K562 (cell line): ENCODE results near the gene NOTCH1. TPM values are rescaled to one million over a fixed set of nuclear protein-coding genes. Genes with fewer than 3 reads are reported as not detected.

Experiments used
- ATAC-seq: fragments of 200-7000 bp; cut with Tn5 transposase; 3 replicates; pipeline ENCODE4 v1.9.1; 2020; ENCODE audit warnings: moderate library complexity
- BruUV-seq: library from RNA; stranded (reverse); fragments of 400-500 nt; replicated peaks from 2 replicates; lab custom pipeline; 2021; lab: Mats Ljungman, UMichigan
- CTCF ChIA-PET: fragments of 300-600 bp; formaldehyde crosslinking; extraction: SDS; loops from one replicate; lab custom pipeline; 2021; ENCODE audit warnings: low intra/inter-chr PET ratio; lab: Yijun Ruan, JAX
- POLR2A ChIA-PET: fragments of 300-600, 350-650 bp; sonication (Branson Sonifier 250); formaldehyde crosslinking; extraction: SDS; loops from one replicate; lab custom pipeline; 2021; ENCODE audit warnings: antibody characterized with exemption, inconsistent platforms; lab: Yijun Ruan, JAX
- DNase-seq, 4 experiments: peaks; one replicate each; pipeline versions ENCODE4 v3.0.0 to v3.0.0-alpha.2; 2011 to 2018; ENCODE audit warnings: low spot score in 3 of 4, mixed read lengths in 3 of 4; ENCODE audit errors: extremely low read depth in 1 of 4
- FAIRE-seq: peaks from 2 replicates; lab custom pipeline; 2011; peaks lifted over from hg19 to GRCh38; lab: Jason Lieb, UNC
- H2AFZ ChIP-seq: 2 replicates; pipeline ENCODE4 v1.6.0; 2011; ENCODE audit warnings: low read depth, low read length, control low read depth, inconsistent platforms
- H3K27ac ChIP-seq: fragments of 200-600 bp; 3 replicates; pipeline ENCODE4 v1.8.0; 2011; ENCODE audit warnings: low read depth, mild to moderate bottlenecking, control low read depth, inconsistent platforms, low read length, moderate library complexity, mixed read lengths; ENCODE audit errors: extremely low read depth
- H3K27me3 ChIP-seq, 2 experiments: fragments of 300-600 bp in 1 of 2; 2 replicates in 1 of 2; 3 replicates in 1 of 2; pipeline versions ENCODE4 v1.6.0 to v1.8.0; 2011; ENCODE audit warnings: inconsistent platforms in 2 of 2, low read length in 2 of 2, mild to moderate bottlenecking in 1 of 2, mixed read lengths in 1 of 2, moderate library complexity in 1 of 2; ENCODE audit not compliant: control insufficient read depth in 2 of 2, insufficient read depth in 2 of 2
- H3K36me3 ChIP-seq: fragments of 300-600 bp; 3 replicates; pipeline ENCODE4 v1.8.0; 2011; ENCODE audit warnings: mild to moderate bottlenecking, low read length, inconsistent platforms; ENCODE audit not compliant: control insufficient read depth, insufficient read depth
- H3K4me1 ChIP-seq, 2 experiments: fragments of 200-600 bp in 1 of 2; replicated peaks in 1 of 2; 2 replicates in 1 of 2; 3 replicates in 1 of 2; pipeline versions ENCODE4 v1.5.1 to v1.8.0; 2011; ENCODE audit warnings: inconsistent platforms in 2 of 2, low read length in 2 of 2, mild to moderate bottlenecking in 1 of 2, mixed read lengths in 1 of 2, moderate library complexity in 1 of 2; ENCODE audit not compliant: control insufficient read depth in 2 of 2, insufficient read depth in 2 of 2
- H3K4me2 ChIP-seq: 2 replicates; pipeline ENCODE4 v1.6.1; 2011; ENCODE audit warnings: low read length, control low read depth, inconsistent platforms, mixed read lengths; ENCODE audit not compliant: insufficient read depth
- H3K4me3 ChIP-seq: fragments of 200-600 bp; sonication (generic), shearing (Covaris generic); 2 replicates; pipeline ENCODE4 v1.5.1; 2016; ENCODE audit warnings: control low read depth, inconsistent platforms
- H3K79me2 ChIP-seq: fragments of 200-600 bp; 3 replicates; pipeline ENCODE4 v1.8.0; 2011; ENCODE audit warnings: low read length, inconsistent platforms; ENCODE audit not compliant: control insufficient read depth, insufficient read depth
- H3K9ac ChIP-seq, 2 experiments: 2 replicates each; pipeline versions ENCODE4 v1.6.0 to v1.6.1; 2011; ENCODE audit warnings: low read depth in 2 of 2, low read length in 2 of 2, control low read depth in 1 of 2, inconsistent platforms in 1 of 2, mild to moderate bottlenecking in 1 of 2, mixed read lengths in 1 of 2; ENCODE audit not compliant: insufficient read depth in 1 of 2
- H3K9me1 ChIP-seq: one replicate; pipeline ENCODE4 v1.6.0; 2011; ENCODE audit warnings: inconsistent platforms, mild to moderate bottlenecking, low read length, moderate library complexity; ENCODE audit not compliant: control insufficient read depth, insufficient read depth
- H3K9me3 ChIP-seq: replicated peaks from 2 replicates; pipeline ENCODE4 v1.5.1; 2011; ENCODE audit warnings: low read depth, low read length, inconsistent platforms; ENCODE audit not compliant: control insufficient read depth, insufficient read depth
- H4K20me1 ChIP-seq: replicated peaks from 2 replicates; pipeline ENCODE4 v1.6.1; 2011; ENCODE audit warnings: low read length, inconsistent platforms, mixed read lengths; ENCODE audit not compliant: control insufficient read depth, insufficient read depth
- EHMT2 ChIP-seq: fragments of 450-650 bp; IDR thresholded peaks from 2 replicates; pipeline ENCODE4 v1.6.1; 2018; ENCODE audit warnings: antibody characterized with exemption
- HDAC3 ChIP-seq: fragments of 450-650 bp; IDR thresholded peaks from 2 replicates; pipeline ENCODE4 v1.6.1; 2018; ENCODE audit warnings: borderline replicate concordance, mild to moderate bottlenecking, moderate library complexity; ENCODE audit not compliant: partially characterized antibody
- HDAC8 ChIP-seq: fragments of 450-650 bp; IDR thresholded peaks from 2 replicates; pipeline ENCODE4 v1.6.1; 2016; ENCODE audit warnings: mild to moderate bottlenecking, missing genetic modification characterization, moderate library complexity, missing compliant biosample characterization
- PHB ChIP-seq: fragments of 250-450 bp; sonication (Bioruptor Pico); IDR thresholded peaks from 2 replicates; pipeline ENCODE4 v1.5.0; 2021
- PHF21A ChIP-seq: fragments of 450-650 bp; IDR thresholded peaks from 2 replicates; pipeline ENCODE4 v1.6.1; 2017; ENCODE audit warnings: low read depth, borderline replicate concordance
- POLR2G ChIP-seq: fragments of 200-400 bp; formaldehyde crosslinking; IDR thresholded peaks from 2 replicates; pipeline ENCODE4 v1.6.1; 2017; ENCODE audit warnings: low read depth, mild to moderate bottlenecking, antibody characterized with exemption, low read length, moderate library complexity
- PYGO2 ChIP-seq: fragments of 450-650 bp; IDR thresholded peaks from 2 replicates; pipeline ENCODE4 v1.6.1; 2016; ENCODE audit warnings: mild to moderate bottlenecking, missing genetic modification characterization, moderate library complexity, missing compliant biosample characterization
- RHOXF2B ChIP-seq: fragments of 250-450 bp; sonication (Bioruptor Pico); conservative IDR thresholded peaks from 2 replicates; pipeline ENCODE4 v1.5.1; 2021
- RUNX1 ChIP-seq: sonication (generic); IDR thresholded peaks from 2 replicates; pipeline ENCODE4 v1.6.1; 2016; ENCODE audit warnings: antibody characterized with exemption, low read depth
- SETDB1 ChIP-seq: IDR thresholded peaks from one replicate; pipeline ENCODE4 v1.6.1; 2012; ENCODE audit warnings: low read length, control low read depth, inconsistent platforms
- SIX5 ChIP-seq, 2 experiments: IDR thresholded peaks; 2 replicates each; pipeline ENCODE4 v1.6.1; 2011; ENCODE audit warnings: low read length in 2 of 2, borderline replicate concordance in 1 of 2, low read depth in 1 of 2, mild to moderate bottlenecking in 1 of 2, moderate library complexity in 1 of 2; ENCODE audit not compliant: insufficient read depth in 1 of 2
- TEAD2 ChIP-seq: fragments of 450-650 bp; IDR thresholded peaks from 2 replicates; pipeline ENCODE4 v1.6.1; 2016; ENCODE audit warnings: missing genetic modification characterization, control low read depth, missing compliant biosample characterization
- USF1 ChIP-seq: sonication (generic); formaldehyde crosslinking; IDR thresholded peaks from 2 replicates; pipeline ENCODE4 v1.9.0; 2022; ENCODE audit warnings: mild to moderate bottlenecking, missing genetic modification reagents
- YBX1 ChIP-seq: fragments of 450-650 bp; IDR thresholded peaks from 2 replicates; pipeline ENCODE4 v1.7.1; 2016; ENCODE audit warnings: mild to moderate bottlenecking
- ZNF224 ChIP-seq: sonication (generic); formaldehyde crosslinking; IDR thresholded peaks from 2 replicates; pipeline ENCODE4 v1.8.0; 2022; ENCODE audit warnings: mild to moderate bottlenecking, missing genetic modification reagents
- ZNF717 ChIP-seq: fragments of 250-450 bp; sonication (Bioruptor Pico); IDR thresholded peaks from 2 replicates; pipeline ENCODE4 v1.5.0; 2021
- WGBS: fragments of 100-300 bp; shearing (Covaris generic); methylation state at CpG from one replicate; pipeline ENCODE4 v1.1.6; 2016; ENCODE audit warnings: low coverage, mixed read lengths; ENCODE audit not compliant: insufficient coverage; ENCODE audit errors: missing lambda C conversion rate; 5-methylcytosine and 5-hydroxymethylcytosine counted together
- in situ Hi-C: fragments of 300-500 bp; cut with MboI; formaldehyde crosslinking; loops from 4 replicates; pipeline ENCODE4 v1.15.0; 2018; ENCODE audit warnings: inconsistent platforms, mixed read lengths
- intact Hi-C: fragments of 100-400 bp; cut with micrococcal nuclease; formaldehyde crosslinking; loops from 2 replicates; pipeline ENCODE4 v1.14.2; 2022
- polyA plus RNA-seq, 8 experiments: library from polyadenylated mRNA; depleted of rRNA in 4 of 8; stranded (reverse) in 5 of 8; unstranded in 3 of 8; fragments of >200 nt; fragmentation: Nextera tagmentation in 2 of 8; fragmentation: Illumina TruSeq in 1 of 8; extraction: Ambion mirVana in 2 of 8; extraction: Trizol in 1 of 8; gene quantifications; 2 replicates each; pipeline versions ENCODE4 v1.2.1 to v1.2.3, GENCODE V29; 2011 to 2014; ENCODE audit warnings: inconsistent platforms in 1 of 8, missing spikeins in 1 of 8
- total RNA-seq, 7 experiments: library from RNA; depleted of rRNA in 6 of 7; stranded (reverse); fragments of >200 nt in 6 of 7; fragmentation: Illumina TruSeq in 2 of 7; extraction: Trizol in 2 of 7; gene quantifications; 2 replicates each; pipeline versions ENCODE4 v1.2.1 to v1.2.3, GENCODE V29; 2011 to 2021; ENCODE audit warnings: low replicate concordance in 1 of 7

The NOTCH1 gene
- total and polyA plus RNA-seq, 9 of the 15 experiments (the other 6 are each of a cell fraction or from before 2014, with no cell fraction given), result 0.03 to 31.4 (median 2.3) TPM

DNA sequence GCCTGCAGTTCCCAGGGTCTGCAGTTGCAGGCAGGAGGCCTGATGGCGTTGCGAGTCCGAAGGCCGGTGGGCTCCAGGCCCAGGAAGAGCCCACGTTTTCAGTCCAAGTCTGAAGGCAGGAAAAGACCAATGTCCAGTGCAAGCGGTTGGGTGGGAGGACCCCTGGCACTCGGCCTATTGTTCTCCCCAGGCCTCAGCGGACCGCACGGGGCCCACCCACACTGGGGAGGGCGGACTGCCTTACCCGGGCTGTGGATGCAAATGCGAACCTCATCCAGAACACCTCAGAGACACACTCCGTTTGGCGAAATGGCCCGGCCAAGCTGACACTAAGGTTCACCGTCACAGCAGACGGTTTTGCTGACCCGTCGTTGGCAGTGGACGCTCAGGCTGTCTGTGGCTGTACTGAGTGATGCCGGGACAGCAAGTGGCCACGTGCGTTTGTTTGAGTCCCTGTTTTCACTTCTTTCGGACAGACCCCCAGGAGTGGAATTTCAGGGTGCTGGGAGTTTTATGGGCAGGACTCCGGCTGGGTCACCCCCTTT, 52.8 kb downstream of the NOTCH1 start:
- BruUV-seq, result no TSS peak
- Histone ChIP-seq H3K9ac (no peak overlapping the region), H3K4me2 (no peak overlapping the region), H3K4me1 (peaks cover 2 to 32% of the 10 kb centered on the region in 2 experiments; a peak in 2 of 5 replicates), H3K4me3 (no peak overlapping the region), H3K36me3 (peaks cover 24% of the 10 kb centered on the region; the same call in 1 of the 3 replicates), H2AFZ (no peak overlapping the region), H3K9me1 (no peaks in the 10 kb centered on the region), H3K79me2 (no peaks in the 10 kb centered on the region), H3K9me3 (no peaks in the 10 kb centered on the region), H4K20me1 (peaks cover 3% of the 10 kb centered on the region; the same call in 1 of the 2 replicates), H3K27ac (no peak overlapping the region), H3K27me3 (peaks cover 0 to 15% of the 10 kb centered on the region in 2 experiments; a peak in 2 of 5 replicates)
- ATAC-seq, result no peak
- intact Hi-C loops (no loop called here), in situ Hi-C loops (loop anchor here (5.0 kb wide), 1 partner anchor 134 kb away; no protein-coding TSS in a partner anchor)
- 60% methylated on average over 26 of the region's 26 CpGs for WGBS
- no peak for TF ChIP-seq TEAD2 (tag)
- no peak for TF ChIP-seq ZNF717 (CRISPR knock-in tag)
- TF ChIP-seq POLR2G, result peak; percentile 55; the same call in 1 of the 2 replicates
- TF ChIP-seq ZNF224 (CRISPR knock-in tag), result no peak
- DNase-seq, result no peak
- POLR2A ChIA-PET, result no interaction called here
- no peak for FAIRE-seq
- CTCF ChIA-PET, result interaction anchor here (2.7 kb wide), 1 partner anchor 137 kb away, joined by 12 read pairs; no protein-coding TSS in a partner anchor

DNA sequence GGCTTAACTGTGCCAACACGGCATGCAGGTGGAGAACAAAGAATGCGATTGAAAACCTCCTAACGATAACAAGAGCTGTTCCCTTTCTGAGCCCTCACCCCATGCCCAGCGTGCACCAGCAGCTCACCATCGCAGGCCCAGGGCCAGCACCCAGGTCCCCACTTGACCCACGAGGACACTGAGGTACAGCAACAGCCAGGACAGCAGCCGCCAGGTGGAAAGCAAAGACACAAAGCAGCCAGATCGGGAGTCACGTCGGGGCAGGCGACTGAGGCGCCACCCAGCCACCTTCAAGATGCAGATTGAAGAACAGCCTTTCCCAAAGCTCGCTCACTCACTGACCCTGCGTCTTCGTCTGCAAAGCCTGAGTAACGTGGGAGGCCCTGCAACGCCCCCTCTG, 56.1 kb downstream of the NOTCH1 start:
- WGBS, result 24% methylated on average over 13 of the region's 17 CpGs
- intact Hi-C loops, result loop anchor here (5.0 kb wide), 1 partner anchor 203 kb away; no protein-coding TSS in a partner anchor
- no peak overlapping the region for H3K4me2 ChIP-seq
- H3K9me1 ChIP-seq, result no peaks in the 10 kb centered on the region
- H3K27ac ChIP-seq, result no peak overlapping the region
- ATAC-seq (no peak), DNase-seq (no peak), FAIRE-seq (no peak)
- no peaks in the 10 kb centered on the region for H3K79me2 ChIP-seq
- H3K4me1 ChIP-seq, result peaks cover 2 to 30% of the 10 kb centered on the region in 2 experiments; a peak in 3 of 5 replicates
- ChIA-PET POLR2A (interaction anchor here (0.6 kb wide), 1 partner anchor 45 kb away, joined by 3 read pairs; no protein-coding TSS in a partner anchor), CTCF (interaction anchor here (0.7 to 7.1 kb wide), 3 partner anchors 126 to 154 kb away, joined by 3 to 154 read pairs (median 6); no protein-coding TSS in a partner anchor)
- H4K20me1 ChIP-seq, result peaks cover 7% of the 10 kb centered on the region
- H3K9ac ChIP-seq, result no peak overlapping the region
- H3K36me3 ChIP-seq, result no peaks in the 10 kb centered on the region
- TF ChIP-seq PHB (no peak), YBX1 (no peak), HDAC8 (tag) (no peak), RUNX1 (no peak), PYGO2 (no peak), SIX5 (IDR thresholded peaks at IDR 0.05; ENCODE audit: borderline replicate concordance in 1 of 2, insufficient read depth in 1 of 2, low read depth in 1 of 2, low read length in 2 of 2) (no peak), RHOXF2B (no peak), PHF21A (no peak), HDAC3 (no peak), EHMT2 (no peak), USF1 (CRISPR knock-in tag) (no peak), SETDB1 (no peak)
- peaks cover 0 to 31% of the 10 kb centered on the region in 2 experiments; a peak in 3 of 5 replicates for H3K27me3 ChIP-seq
- H3K4me3 ChIP-seq, result no peak overlapping the region
- no peak overlapping the region for H2AFZ ChIP-seq
- H3K9me3 ChIP-seq, result no peaks in the 10 kb centered on the region
- in situ Hi-C loops, result loop anchor here (5.0 kb wide), 1 partner anchor 138 kb away; no protein-coding TSS in a partner anchor
- BruUV-seq, result no TSS peak
